Stimulated activated CD8-positive, alpha-beta memory T cell treated with anti-CD3 and anti-CD28 coated beads, Interleukin-4, amount 100 ng/mL, for 4 hours (primary cell): ENCODE results near the gene COQ8B.

Source experiments
- DNase-seq, 2 donors: peaks; one replicate each; pipeline ENCODE4 v3.0.0-alpha.2; 2020; ENCODE audit warnings: low read depth in 2 of 2, low spot score in 1 of 2

Gene COQ8B

DNA sequence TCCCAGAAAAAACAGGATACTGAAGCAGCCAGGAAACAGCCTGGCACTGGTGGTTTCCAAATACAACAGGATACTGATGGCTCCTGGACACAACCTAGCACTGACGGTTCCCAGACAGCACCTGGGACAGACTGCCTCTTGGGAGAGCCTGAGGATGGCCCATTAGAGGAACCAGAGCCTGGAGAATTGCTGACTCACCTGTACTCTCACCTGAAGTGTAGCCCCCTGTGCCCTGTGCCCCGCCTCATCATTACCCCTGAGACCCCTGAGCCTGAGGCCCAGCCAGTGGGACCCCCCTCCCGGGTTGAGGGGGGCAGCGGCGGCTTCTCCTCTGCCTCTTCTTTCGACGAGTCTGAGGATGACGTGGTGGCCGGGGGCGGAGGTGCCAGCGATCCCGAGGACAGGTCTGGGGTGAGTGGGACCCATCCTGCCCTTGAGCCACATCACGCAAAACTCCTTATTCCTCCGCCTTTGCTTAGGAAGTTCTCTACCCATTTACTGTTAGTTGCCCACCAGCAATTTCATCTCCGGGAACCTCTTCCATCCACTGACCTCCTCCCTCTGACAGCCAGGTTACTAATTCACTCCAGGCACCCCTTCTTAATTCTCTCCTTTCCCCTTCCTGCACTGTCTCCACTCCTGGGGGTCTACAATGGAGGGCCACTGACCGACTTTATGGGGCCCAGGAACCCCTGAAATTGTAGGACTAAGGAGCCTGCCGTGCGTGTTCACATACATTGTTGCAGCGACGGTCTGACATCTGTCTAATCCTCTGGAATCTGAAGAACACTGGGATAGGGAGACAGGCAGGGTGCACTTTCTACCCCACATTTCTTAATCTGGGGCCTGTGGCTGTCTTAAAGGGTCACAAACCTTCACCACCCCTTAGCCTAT lies 1.4 kb upstream of the COQ8B start:
- no peak for DNase-seq

DNA sequence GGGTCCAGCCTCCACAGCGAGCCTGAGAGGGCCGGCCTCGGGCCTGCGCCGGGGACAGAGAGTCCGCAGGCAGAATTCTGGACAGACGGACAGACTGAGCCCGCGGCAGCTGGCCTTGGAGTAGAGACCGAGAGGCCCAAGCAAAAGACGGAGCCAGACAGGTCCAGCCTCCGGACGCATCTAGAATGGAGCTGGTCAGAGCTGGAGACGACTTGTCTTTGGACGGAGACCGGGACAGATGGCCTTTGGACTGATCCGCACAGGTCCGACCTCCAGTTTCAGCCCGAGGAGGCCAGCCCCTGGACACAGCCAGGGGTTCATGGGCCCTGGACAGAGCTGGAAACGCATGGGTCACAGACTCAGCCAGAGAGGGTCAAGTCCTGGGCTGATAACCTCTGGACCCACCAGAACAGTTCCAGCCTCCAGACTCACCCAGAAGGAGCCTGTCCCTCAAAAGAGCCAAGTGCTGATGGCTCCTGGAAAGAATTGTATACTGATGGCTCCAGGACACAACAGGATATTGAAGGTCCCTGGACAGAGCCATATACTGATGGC lies 716 bp upstream of the COQ8B start:
- DNase-seq: no peak

DNA sequence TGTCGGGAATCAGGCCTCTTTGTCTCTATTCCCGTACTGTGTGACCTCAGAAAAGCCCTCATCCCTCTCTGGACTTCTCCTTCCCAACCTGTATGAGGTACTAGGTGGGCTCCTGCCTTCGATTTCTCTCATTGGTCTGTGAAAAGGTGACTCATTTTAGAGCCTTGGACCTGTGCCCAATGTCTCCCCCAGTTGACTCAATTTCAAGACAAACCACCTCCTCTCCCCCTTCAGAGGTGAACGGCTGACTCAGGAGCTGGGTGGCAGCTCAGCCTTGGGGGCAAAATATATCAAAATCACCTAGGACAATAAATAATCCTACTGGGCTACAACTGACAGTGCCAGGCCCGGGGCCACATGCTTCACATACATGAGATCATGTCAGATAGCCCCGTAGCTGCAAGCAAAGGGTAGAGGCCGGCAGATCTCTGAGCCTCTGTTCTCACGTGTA lies 630 bp downstream of the COQ8B start:
- DNase-seq: peak; percentile 67 to 71

DNA sequence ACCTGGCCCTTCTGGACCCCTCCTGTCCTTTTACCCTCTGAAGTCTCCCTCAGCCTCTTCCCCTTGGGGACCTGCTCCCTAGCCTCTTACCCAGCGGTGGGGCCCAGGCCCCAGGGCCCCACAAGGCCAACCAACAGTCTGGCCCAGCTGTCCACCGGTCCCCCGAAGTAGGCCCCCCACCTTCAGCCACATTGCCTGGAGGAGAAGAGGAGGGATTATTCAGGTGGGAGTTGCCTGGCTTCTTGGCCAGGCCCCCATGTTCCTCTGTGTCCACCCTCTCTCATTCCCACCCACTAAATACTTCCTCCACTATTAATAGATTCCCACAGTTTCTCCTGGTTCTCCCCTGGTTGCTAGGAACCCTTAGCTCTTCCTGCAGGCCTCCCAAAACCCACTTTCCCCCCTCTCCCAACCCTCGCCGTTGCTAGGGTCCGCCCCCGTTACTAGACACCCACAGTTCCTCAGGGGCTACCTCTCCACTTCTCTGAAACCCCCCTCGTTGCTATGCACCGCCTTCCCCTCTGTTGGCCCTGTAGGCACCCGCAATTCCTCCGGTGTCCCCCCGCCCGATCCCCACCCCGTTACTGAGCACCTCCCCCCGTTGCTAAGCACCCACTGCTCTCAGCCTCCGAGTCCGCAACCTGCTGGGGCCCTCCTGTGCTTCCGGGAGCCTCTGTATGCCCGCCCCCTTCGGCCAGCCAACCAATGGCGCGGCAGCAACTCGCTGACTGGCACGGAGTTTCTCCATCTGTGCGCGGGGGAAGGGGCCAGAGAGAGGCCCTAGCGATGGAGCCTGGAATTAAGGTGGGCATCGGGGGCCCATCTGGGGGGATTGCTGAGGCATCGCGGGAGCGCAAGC lies 2.0 kb downstream of the COQ8B start:
- peak; percentile 79 to 81 for DNase-seq

DNA sequence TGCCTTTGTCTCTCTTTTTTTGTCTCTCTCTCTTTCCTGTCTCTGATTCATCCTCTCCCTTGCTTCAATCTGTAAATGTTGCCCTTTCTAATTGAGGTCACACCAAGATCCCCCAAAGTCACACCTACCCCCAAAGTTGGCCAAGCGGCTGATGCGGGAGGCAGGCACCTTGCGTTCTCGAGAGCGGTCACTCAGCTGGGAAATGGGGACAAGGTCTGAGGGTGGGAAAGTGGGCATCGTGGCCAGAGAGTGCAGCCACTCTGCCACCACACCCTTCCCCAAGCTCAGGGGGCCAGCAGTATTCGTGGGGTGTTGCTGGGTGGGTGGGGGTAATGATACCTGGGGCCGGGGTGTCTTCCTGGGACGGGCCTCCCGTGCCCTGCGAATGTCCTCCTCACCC lies 2.7 kb downstream of the COQ8B start:
- no peak for DNase-seq

DNA sequence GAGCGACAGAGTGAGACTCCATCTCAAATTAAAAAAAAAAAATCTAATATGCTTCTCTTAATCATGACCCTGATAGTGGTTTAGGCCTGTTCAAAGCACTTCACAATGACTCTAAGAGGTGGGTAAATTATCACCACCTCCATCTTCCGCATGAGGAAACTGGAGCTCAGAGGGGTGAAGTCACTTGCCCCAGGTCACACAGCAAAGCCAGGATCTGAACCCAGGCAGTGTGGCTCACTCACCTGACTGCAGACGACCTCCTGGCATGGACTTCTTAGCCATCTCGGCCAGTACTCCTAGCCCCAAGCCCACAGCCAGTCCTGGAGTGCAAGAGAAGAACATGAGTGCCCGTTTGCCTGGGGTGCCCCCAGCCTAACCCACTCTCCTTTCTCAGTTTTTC lies 6.9 kb downstream of the COQ8B start:
- no peak for DNase-seq

DNA sequence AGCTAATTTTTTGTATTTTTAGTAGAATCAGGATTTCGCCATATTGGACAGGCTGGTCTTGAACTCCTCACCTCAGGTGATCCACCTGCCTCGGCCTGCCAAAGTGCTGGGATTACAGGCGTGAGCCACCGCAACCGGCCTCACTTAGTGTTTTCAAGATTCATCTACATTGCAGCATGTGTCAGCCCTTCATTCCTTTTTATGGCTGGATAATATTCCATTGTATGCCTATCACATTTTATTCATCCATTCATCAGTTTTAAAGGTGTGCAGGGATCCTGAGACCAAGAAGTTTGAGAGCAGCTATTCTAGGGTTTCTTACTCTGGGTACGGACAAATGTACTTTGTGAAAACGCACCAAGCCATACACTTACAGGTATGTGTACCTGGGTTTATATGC lies 9.1 kb downstream of the COQ8B start:
- DNase-seq: no peak

DNA sequence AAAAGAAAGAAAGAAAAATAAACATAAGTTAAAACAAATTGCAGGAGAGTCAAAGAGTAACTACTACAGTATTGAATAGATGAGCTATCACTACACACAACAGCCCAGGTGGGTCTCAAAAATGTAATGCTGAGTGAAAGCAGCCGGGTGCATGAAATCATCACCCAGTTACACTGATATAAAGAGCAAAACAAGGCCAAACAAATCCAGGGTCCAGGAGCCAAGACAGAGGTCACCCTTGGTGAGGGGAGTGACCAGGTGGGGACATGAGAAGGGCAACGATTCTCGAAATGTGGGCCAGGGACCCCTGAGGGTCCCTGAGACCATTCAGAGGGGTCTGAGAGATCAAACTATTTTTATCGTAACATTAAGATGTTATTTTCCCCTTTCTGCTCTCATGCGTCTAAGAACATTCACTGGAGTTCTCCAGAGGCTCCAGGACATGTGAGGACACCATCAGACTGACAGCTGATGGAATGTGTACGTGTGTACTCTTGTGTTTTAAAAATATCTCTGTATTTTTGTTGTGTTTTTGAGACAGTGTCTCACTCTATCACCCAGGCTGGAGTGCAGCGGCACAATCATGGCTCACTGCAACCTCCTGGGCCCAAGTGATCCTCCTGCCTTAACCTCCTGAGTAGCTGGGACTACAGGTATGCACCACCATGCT lies 10.6 kb downstream of the COQ8B start:
- no peak for DNase-seq

DNA sequence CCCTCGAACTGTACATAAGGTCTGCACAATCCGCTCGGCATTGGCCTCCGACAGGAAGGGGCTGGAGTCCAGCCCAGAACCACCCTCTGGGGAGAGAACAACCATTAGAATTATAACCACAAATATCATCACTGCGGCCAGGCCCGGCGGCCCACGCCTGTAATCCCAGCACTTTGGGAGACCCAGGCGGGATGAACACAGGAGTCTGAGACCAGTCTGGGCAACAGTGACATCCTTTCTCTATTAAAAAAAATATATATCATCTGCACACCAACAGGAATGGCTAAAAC lies 11.4 kb downstream of the COQ8B start:
- no peak for DNase-seq

DNA sequence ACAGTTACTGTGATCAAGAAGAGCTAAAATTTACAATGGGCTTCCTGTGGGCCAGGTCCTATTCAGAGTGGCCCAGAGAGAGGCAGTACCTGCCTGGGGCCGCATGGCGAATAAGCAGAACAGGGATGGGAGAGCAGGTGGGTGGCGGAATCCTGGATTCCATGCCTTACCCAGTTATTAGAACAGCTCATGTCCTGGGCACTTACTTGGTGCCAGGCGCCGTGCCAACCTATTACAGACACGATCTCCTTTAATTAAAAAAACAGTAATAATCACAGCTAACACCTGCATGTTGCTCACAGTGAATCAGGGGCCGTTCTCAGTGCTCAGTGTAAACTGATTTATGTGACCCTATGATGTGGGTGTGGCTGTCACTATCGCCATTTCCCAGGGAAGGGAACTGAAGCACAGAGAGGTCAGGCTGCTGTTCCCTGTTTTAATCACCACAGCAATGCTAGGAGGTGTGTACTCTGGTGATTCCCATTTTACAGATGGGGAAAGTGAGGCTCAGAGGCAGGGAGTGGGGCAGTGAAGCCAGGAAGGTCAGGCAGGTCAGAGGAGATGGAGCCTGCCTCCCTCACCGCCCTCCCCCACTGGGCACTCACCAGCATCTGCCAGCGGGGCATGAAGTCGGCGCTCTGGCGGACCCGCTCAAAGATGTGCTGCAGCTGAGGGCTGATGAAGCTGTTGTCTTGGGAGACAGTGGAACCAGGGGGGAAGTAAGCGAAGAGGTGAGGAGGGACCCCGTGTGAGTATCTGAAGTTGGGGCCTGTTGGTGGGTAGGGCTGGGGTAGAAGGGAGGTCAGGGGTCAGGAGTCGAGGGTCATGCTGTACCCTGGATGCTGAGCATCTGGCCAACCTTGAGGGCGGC lies 12.0 kb downstream of the COQ8B start:
- no peak for DNase-seq

DNA sequence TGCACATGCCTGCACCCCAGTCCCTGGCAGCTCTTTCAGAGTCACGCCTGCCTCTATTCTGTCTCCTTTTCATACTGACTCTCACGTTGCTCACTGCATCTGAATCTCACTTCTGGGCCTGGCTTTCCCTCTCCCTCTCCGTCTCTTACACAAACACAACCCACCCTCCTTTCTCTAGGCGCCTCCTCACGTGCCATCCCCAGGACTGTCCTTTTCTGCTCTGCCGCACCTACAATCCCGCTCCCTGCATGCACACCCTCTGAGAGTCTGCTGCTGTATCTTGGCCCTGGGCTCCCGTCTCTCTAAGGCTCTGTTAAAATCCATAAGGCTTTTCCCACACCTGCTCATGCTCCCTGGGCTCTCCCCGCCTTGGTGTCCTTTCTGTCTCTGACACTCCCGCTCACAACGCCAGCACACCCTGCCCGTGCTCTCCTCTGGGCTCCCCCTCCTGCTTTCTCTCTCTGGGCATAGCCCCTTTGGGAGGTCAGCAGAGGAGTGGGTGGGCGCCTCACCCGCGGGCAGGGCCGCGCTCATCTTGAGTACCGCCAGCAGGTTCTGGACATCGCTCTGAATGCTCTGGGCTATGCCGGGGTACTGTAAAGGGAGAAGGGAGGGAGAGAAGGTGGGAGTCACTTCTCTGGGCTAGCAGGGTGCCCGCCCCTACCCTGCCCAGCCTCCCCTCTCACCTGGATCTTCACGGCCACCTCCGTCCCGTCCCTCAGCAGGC lies 13.5 kb downstream of the COQ8B start:
- no peak for DNase-seq

DNA sequence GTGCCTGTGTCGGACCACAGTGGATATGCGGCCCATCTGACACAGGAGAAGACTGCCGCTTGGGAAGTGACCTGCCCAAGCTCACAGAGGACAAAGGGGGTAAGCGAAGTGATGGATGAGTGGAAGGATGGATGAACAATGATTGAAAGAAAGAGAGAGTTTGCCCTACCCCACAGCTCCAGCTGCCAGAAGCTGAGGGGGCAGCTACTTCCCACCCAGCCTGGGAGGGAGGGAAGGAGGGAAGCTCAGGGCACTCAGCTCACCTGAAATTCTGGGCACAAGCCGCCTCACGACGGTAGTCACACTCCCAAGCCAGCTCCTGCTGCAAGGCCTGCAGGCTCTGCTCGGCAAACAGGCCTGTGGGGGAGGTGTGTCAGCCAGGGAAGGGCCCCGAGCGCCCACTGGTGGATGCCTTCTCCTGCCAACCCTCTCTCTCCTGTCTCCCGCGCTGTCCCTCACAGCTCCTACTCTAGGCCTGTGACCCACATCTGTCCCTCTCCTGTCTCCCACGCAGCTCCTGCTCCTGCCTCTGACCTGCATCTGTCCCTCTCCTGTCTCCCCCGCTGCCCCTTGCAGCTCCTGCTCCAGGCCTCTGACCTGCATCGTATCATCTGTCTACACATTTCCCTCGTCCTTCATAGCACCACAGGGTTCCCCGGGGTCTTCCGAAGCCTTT lies 14.2 kb downstream of the COQ8B start:
- no peak for DNase-seq

DNA sequence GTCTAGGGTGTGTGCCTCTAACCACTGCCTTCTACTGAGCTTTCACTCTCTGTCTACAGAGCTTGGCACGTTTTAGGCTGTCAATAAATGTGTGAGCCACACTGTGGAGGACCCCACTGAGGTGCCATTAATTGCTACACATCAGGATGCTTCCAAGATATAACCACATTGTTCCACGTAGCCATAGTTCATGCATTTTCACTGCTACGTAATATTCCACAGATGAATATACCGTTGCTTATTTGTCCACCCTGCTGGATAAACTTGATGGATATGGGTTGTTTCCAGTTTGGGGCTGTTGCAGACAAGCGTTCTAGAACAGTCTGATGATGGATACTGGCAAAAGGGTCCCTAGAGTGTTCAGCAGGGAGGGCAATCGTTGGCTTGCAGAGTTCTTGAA lies 14.9 kb downstream of the COQ8B start:
- DNase-seq: no peak

DNA sequence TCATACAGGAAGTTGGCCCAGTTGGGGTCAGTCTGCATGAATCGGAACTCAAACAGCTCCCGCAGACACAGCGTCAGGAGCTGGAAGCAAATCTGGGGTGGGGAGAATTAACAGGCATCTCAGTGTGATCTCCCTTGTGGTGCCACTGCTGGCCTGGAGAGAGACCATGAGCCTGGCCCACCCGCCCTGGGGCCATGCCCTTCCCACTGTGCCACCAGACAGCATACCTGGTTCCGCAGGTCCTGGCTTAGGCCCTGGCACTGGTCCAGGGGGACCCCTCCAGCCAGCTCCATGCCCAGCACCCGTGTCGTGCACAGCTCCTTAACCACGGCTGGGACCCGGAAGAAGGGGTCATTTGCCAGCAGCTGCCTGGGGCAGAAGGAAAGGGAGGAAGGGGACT lies 16.6 kb downstream of the COQ8B start:
- no peak for DNase-seq

DNA sequence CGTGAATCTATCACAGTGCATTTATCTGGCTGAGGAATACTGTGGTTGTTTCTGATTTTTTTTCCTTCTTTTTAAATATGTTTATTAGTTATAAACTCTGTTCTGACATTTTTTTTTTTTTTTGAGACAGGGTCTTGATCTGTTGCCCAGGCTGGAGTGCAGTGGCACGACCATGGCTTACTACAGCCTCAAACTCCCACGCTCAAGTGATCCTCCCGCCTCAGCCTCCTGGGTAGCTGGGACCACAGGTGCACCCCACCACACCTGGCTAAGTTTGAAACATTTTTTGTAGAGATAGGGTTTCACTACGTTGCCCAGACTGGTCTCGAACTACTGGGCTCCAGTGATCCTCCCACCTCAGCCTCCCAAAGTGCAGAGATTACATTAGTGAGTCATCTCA lies 19.7 kb downstream of the COQ8B start:
- DNase-seq: no peak

DNA sequence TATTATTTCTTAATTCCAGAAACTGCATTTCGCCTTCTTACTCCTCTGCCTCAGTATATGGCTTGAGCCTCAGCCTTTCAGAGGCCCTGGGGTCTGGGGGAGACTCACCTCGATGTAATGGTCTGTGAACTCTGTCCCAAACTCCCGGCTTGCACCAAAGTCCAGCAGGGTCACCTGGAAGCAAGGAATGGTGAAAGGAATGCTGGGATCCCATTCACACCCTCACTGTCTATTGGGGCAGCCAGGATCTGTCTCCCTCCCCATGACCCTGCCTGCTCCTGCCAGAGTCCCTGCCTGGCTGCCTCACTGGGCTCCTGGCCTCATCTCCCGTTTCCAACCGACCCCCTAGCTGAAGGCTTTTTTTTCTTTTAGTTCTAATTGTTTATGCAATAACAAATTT lies 20.8 kb downstream of the COQ8B start:
- DNase-seq: no peak

DNA sequence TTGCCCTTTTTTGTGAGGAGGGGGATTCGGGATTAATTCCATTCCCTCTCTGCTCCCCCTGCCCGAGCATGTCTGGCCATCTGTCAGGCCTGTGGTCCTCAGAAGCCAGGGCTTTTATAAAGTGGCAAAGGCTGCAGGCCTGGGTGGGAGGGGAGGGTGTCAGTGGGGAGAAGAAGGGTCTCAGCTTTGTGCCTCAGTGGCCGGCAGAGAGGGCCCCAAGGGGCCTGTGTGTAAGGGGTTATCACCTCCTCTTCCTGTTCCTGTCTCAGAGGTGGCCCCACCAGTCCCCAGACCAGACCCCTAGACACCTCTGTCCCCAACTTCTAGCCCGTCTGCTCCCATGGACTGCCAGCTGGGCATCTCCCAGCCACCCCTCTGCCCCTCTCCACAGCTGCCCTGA lies 22.8 kb downstream of the COQ8B start:
- DNase-seq: no peak

DNA sequence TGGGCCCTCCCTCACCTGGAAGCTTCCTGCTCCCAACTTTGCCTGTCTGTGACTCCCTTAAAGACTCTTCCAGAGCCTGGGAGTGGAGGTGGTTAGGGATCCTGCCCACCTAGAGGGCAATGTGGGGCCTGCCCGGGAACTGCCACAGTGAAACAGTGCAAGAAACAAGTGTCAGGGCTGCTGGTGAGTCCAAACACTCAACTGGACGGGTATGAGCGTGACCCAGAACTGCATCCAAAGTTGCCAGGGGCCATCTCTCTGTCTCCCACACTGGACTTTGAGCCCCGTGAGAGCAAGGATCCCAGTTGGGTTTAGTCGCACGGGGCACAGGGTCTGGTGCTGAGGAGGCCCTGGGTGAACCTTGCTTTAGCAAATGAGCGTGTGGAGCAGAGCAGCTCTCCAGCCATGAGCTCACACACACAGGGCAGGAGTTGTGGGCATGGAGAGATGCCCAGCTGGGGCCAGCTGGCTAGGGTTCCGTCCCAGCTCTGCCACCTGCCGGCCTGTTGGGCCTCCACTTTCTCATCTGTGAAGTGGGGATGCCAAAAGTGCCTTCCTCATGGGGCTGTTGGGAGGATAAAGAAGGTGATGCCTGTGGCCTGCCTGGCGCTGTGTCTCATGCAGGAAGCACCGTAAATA lies 23.4 kb downstream of the COQ8B start:
- no peak for DNase-seq

DNA sequence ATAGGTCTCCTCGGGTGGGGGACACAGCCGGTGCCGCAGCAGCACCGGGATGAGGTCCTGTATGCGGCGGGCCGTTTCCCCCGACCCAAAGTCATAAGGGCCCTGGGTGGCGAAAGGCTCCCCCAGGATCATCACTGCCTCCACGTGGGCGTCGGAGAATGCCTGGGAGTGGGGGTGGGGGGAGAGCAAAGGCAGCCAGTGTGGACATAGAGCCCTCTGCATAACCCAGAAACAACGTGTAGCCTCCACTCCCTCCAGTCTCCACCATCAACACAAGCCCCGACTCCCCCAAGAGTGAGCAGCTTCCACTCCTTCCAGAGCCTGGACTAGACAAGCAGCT lies 24.5 kb downstream of the COQ8B start:
- no peak for DNase-seq
